GM19397 (cell line): Measurements from ENCODE around the gene PLAC1.

Source experiments
- ATAC-seq: cut with Tn5 transposase; IDR thresholded peaks from one replicate; pipeline ENCODE4 v1.9.1; 2021; ENCODE audit warnings: mild to moderate bottlenecking, moderate library complexity; ENCODE audit not compliant: unreplicated experiment

Gene PLAC1

DNA sequence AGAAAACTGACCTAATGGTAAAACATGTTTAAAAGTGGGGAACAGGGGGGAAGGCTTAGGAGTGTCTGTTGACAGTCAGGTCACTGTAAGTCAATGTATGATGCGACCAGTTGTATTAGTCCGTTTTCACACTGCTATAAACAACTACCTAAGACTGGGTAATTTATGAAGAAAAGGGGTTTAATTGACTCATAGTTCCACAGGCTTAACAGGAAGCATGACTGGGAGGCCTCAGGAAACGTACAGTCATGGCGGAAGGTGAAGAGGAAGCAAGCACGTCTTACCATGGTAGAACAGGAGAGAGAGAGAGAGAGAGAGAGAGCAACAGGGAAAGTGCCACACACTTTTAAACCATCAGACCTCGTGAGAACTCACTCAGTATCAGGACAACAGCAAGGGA, 13.0 kb upstream of the PLAC1 start:
- ATAC-seq, result no peak

- no peak for ATAC-seq
These were observed 12.1 kb upstream of the PLAC1 start for GRCh38 chrX:134670134-134670924.

DNA sequence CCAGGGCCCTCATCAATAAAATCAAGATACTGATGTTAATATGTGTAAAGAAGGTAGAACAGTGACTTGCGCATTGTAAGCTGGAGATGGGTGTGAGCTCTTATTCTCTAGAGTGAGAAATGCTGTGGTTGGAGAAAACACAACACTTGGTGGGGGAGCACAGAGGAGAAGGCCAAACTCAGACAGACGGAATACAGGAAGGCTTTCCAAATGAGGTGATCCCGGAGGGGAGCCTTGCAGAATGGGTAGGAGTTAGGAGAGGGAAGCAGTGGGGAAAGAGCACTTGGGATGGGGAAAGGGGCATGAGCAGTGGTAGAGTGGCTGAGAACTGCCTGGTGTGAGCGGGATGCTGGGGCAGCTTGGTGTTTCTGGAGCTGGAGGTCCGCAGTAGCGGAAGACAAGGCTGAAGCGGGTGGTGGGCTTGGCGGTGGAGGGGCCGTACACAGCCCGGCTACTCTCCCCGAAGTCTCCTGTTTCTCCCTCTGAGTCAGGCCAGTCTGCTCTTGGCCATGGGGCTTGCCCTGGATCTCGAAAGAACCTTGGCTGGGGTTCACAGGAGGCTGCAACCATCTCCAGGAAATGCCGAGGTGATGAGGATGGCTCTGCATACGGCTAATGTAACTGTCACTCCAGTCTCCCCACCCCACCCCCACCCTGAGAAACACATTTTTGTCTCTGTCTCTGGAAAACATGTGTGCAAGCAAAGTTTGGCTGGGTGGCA, 11.3 kb upstream of the PLAC1 start:
- no peak for ATAC-seq

DNA sequence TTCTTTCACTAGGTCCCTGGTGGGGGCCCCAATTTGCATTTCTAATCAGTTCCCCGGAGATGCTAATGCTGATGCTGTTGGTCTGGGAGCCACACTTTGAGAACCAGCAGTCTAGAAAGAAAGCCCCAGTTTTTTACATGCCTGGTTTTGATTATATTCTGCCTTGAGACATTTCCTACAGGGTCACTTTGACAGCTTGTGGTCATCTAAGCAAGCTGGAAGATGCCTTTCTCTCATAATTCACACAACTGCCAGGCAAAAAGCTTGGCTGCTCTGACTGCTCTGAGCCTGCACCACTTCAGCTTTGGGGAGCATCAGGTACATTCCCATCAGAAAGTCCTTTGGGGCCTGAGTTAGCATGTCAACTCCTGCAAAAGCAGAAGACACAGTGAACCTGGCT, 5.9 kb upstream of the PLAC1 start:
- ATAC-seq, result no peak

- no peak for ATAC-seq
These were observed 3.0 kb upstream of the PLAC1 start for GRCh38 chrX:134661295-134661694.

- ATAC-seq, result no peak
These were observed 2.4 kb upstream of the PLAC1 start for GRCh38 chrX:134660627-134661026.

GRCh38 chrX:134659761-134660160, 1.5 kb upstream of the PLAC1 start:
- no peak for ATAC-seq

- no peak for ATAC-seq
These were observed 421 bp upstream of the PLAC1 start for GRCh38 chrX:134658760-134659023.

- ATAC-seq, result no peak
These were observed 3.8 kb downstream of the PLAC1 start for GRCh38 chrX:134654398-134655012.

GRCh38 chrX:134653835-134654234, 4.4 kb downstream of the PLAC1 start:
- ATAC-seq, result no peak

DNA sequence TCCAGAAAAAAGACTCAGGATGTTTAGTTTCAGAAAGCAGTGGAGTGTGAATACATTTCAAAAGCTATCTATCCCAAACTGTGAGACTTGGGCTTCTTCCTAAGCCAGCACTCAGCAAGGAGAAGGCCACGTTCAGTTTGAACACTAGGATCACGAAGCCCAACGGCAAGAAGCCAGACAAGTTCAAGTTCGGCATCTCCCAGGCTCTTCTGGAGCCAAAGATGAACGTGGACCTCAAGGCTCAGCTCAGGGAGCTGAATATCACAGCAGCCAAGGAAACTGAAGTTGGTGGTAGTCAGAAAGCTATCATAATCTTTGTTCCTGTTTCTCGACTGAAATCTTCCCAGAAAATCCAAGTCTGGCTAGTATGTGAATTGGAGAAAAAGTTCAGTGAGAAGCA, 7.6 kb downstream of the PLAC1 start:
- ATAC-seq, result no peak

- ATAC-seq, result no peak
These were observed 8.5 kb downstream of the PLAC1 start for GRCh38 chrX:134649770-134650169.

GRCh38 chrX:134647477-134647877, 10.8 kb downstream of the PLAC1 start:
- ATAC-seq, result no peak

DNA sequence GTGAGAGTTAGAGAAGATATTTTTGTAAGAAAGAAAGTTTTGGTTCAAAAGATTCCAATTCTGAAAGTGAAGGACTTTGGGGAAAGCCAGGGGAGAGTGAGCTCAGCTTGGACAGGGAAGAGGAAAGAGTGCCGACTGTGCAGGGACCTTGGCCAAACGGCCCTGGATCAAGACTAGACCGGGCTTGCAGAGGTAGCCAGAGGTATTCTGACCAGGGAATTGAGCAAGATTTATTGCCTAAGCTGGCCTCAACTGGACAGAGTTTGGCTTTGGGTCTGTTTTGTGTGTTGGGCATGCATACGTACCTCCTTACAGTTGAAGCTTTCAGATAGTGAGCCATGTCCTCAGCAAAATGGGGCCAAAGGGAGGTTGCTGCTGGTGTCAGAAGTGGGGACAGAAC, 11.6 kb downstream of the PLAC1 start:
- no peak for ATAC-seq

DNA sequence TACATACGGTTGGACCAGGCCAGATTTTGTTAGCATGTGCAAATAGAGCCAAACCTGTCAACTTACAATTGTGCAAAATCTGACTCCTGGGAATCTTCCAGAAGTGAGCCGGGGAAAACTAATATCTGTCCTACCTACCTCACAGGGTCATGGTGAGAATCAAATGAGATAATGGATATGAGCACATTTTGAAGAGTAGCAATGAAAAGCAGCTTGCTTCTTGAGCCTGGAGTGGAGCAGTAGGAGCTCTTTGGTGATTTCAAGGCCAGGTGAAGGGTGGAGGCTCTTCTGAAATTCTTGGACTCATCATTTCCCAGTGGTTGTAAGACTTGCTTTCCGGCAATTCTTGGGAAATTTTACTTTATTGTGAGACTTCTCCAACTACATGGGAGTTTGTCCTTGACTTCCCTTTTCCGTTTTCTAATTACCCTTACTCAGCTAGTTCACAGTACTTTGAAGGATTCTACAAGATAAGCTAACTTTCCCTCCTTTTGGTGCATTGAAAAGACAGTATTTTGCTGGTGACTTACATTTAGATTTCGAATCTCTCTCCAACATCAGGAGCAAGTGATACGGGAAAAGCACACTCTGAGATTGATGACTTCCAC, 12.2 kb downstream of the PLAC1 start:
- no peak for ATAC-seq

GRCh38 chrX:134642386-134642785, 15.9 kb downstream of the PLAC1 start:
- ATAC-seq, result no peak

- ATAC-seq, result no peak
These were observed 16.9 kb downstream of the PLAC1 start for GRCh38 chrX:134641346-134641745.

- ATAC-seq, result no peak
These were observed 17.4 kb downstream of the PLAC1 start for GRCh38 chrX:134640914-134641313.

- ATAC-seq, result no peak
These were observed 21.4 kb downstream of the PLAC1 start for GRCh38 chrX:134636851-134637250.

GRCh38 chrX:134634691-134635090, 23.6 kb downstream of the PLAC1 start:
- no peak for ATAC-seq

DNA sequence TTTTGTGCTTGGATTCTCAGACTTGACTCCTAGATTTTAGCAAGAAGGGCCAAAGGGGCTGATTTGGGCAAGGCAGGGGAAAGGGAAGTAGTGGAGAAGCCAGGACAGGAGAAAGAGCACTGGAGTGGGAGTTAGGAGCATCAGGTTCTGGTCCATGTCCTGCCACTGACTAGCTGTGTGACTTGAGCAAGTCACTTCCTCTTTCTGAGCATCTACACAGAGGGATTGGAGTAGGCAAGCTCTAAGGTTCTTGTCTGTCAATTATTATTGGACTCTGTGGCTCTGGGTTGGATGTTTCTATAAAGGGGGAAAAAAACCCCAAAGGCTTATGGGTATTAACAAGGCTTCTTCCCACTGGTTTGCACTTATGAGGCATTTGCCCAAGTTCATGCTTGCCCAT, 24.4 kb downstream of the PLAC1 start:
- ATAC-seq, result no peak

GRCh38 chrX:134633394-134633793, 24.9 kb downstream of the PLAC1 start:
- ATAC-seq, result no peak
